ENCODE measurements around the gene PCA3. TPM values are rescaled to one million over a fixed set of nuclear protein-coding genes. Genes with fewer than 3 reads are reported as not detected.

The PCA3 gene
- total RNA-seq, 1 experiment from 2014 or later: not detected

DNA sequence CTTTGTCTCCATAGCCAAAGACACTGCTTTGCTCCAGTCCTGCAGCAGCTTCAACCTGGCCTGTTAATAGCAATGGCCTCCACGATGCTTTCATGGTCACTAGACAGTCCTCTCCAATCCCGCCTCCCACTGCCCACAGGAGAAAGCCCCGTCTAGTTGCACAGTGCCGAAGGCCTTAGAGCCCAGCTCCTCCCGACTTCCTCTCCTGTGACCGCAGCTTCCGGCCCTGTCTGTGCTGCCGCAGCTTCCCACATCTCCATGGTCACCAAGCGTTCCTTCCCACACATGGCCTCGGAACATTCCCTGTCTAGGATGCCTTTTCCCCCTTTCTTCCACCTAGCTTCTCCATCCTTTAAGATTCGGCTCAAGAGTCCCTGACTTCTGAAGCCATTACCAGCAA is 23.4 kb downstream of the PCA3 start:
- DNase-seq (ENCODE audit: low read depth, low spot score) (no peak), ATAC-seq (no peak)
- intact Hi-C loops (cut with micrococcal nuclease): no loop called here
- Histone ChIP-seq H3K27me3 (ENCODE audit: insufficient read depth, low read length) (no peaks in the 10 kb centered on the region), H3K27ac (ENCODE audit: low read depth, low read length) (no peak overlapping the region), H3K36me3 (ENCODE audit: control insufficient read depth in 1 of 2, insufficient read depth in 2 of 2, low read length in 2 of 2) (no peaks in the 10 kb centered on the region), H3K9ac (ENCODE audit: low read length) (no peak overlapping the region), H3K9me3 (ENCODE audit: control insufficient read depth in 1 of 2, insufficient read depth in 1 of 2, low read depth in 1 of 2, low read length in 2 of 2) (no peaks in the 10 kb centered on the region), H3K4me1 (ENCODE audit: control insufficient read depth in 1 of 2, insufficient read depth in 2 of 2, low read length in 2 of 2) (no peaks in the 10 kb centered on the region), H2AFZ (ENCODE audit: low read depth, low read length, poor library complexity, severe bottlenecking) (no peak overlapping the region), H4K20me1 (ENCODE audit: insufficient read depth) (no peaks in the 10 kb centered on the region), H3K4me3 (replicated peaks in 1 of 2; ENCODE audit: low read depth in 1 of 2, low read length in 2 of 2) (no peak overlapping the region), H3K9me2 (ENCODE audit: insufficient read depth) (no peaks in the 10 kb centered on the region), H3K4me2 (ENCODE audit: low read length) (no peak overlapping the region), H3K79me2 (ENCODE audit: insufficient read depth, low read length) (no peaks in the 10 kb centered on the region)
- ChIA-PET POLR2A (no interaction called here), RAD21 (ENCODE audit: low non-redundant PET in 1 of 2, low total read pairs in 2 of 2, uncharacterized antibody in 2 of 2, unreplicated experiment in 2 of 2) (no interaction called here), CTCF (no interaction called here)
- TF ChIP-seq, protein P1, sequence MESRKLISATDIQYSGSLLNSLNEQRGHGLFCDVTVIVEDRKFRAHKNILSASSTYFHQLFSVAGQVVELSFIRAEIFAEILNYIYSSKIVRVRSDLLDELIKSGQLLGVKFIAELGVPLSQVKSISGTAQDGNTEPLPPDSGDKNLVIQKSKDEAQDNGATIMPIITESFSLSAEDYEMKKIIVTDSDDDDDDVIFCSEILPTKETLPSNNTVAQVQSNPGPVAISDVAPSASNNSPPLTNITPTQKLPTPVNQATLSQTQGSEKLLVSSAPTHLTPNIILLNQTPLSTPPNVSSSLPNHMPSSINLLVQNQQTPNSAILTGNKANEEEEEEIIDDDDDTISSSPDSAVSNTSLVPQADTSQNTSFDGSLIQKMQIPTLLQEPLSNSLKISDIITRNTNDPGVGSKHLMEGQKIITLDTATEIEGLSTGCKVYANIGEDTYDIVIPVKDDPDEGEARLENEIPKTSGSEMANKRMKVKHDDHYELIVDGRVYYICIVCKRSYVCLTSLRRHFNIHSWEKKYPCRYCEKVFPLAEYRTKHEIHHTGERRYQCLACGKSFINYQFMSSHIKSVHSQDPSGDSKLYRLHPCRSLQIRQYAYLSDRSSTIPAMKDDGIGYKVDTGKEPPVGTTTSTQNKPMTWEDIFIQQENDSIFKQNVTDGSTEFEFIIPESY (IDR thresholded peaks at IDR 0.05; ENCODE audit: extremely low read depth, insufficient replicate concordance, low read length): no peak
- TF ChIP-seq JUND (IDR thresholded peaks at IDR 0.05) (no peak), CBX3 (IDR thresholded peaks at IDR 0.05; ENCODE audit: low read depth) (no peak), ZNF274 (IDR thresholded peaks at IDR 0.05; ENCODE audit: low read depth, low read length) (no peak), ELF1 (IDR thresholded peaks at IDR 0.05; ENCODE audit: borderline replicate concordance, low read depth) (no peak), SP1 (IDR thresholded peaks at IDR 0.05; ENCODE audit: low read depth) (no peak), EGR1 (IDR thresholded peaks at IDR 0.05; ENCODE audit: low read depth) (no peak), FOSL1 (IDR thresholded peaks at IDR 0.05; ENCODE audit: low read depth) (no peak), POLR2AphosphoS5 (IDR thresholded peaks at IDR 0.05; ENCODE audit: low read depth, low read length) (no peak), POLR2A (IDR thresholded peaks at IDR 0.05; ENCODE audit: borderline replicate concordance, extremely low read depth, insufficient read depth, insufficient read length) (no peak), TCF7L2 (IDR thresholded peaks at IDR 0.05; ENCODE audit: borderline replicate concordance, extremely low read depth, insufficient read depth, insufficient read length) (no peak), SIN3A (IDR thresholded peaks at IDR 0.05; ENCODE audit: low read depth) (no peak), EZH2phosphoT487 (IDR thresholded peaks at IDR 0.05; ENCODE audit: borderline replicate concordance) (no peak), RAD21 (IDR thresholded peaks at IDR 0.05; ENCODE audit: low read depth) (no peak), CEBPB (IDR thresholded peaks at IDR 0.05; ENCODE audit: low read depth) (no peak), EZH2 (IDR thresholded peaks at IDR 0.05) (no peak), ZFX (IDR thresholded peaks at IDR 0.05) (no peak)
- TF ChIP-seq, protein P2, sequence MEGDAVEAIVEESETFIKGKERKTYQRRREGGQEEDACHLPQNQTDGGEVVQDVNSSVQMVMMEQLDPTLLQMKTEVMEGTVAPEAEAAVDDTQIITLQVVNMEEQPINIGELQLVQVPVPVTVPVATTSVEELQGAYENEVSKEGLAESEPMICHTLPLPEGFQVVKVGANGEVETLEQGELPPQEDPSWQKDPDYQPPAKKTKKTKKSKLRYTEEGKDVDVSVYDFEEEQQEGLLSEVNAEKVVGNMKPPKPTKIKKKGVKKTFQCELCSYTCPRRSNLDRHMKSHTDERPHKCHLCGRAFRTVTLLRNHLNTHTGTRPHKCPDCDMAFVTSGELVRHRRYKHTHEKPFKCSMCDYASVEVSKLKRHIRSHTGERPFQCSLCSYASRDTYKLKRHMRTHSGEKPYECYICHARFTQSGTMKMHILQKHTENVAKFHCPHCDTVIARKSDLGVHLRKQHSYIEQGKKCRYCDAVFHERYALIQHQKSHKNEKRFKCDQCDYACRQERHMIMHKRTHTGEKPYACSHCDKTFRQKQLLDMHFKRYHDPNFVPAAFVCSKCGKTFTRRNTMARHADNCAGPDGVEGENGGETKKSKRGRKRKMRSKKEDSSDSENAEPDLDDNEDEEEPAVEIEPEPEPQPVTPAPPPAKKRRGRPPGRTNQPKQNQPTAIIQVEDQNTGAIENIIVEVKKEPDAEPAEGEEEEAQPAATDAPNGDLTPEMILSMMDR (IDR thresholded peaks at IDR 0.05 in 2 of 3, conservative IDR thresholded peaks at IDR 0.05 in 1 of 3; ENCODE audit: borderline replicate concordance in 1 of 3, insufficient read depth in 1 of 3, low read depth in 2 of 3, low read length in 2 of 3): no peak
- TF ChIP-seq, protein P3, sequence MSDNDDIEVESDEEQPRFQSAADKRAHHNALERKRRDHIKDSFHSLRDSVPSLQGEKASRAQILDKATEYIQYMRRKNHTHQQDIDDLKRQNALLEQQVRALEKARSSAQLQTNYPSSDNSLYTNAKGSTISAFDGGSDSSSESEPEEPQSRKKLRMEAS (IDR thresholded peaks at IDR 0.05): no peak
- TF ChIP-seq, protein P4, sequence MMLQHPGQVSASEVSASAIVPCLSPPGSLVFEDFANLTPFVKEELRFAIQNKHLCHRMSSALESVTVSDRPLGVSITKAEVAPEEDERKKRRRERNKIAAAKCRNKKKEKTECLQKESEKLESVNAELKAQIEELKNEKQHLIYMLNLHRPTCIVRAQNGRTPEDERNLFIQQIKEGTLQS (IDR thresholded peaks at IDR 0.05): no peak
- BruUV-seq (replicated peaks): no TSS peak
